Rectal smooth muscle tissue (tissue), 1 donor: ENCODE measurements around the gene SUV39H1.
A peak's percentile ranks its signal among the peaks of the same experiment; 100 is the strongest.

Source experiments
- H3K27ac ChIP-seq: one replicate; pipeline ENCODE4 v1.7.0; 2013; ENCODE audit warnings: low read depth, low read length, inconsistent platforms
- H3K27me3 ChIP-seq: one replicate; pipeline ENCODE4 v1.7.0; 2013; ENCODE audit warnings: low read length; ENCODE audit not compliant: control insufficient read depth, insufficient read depth
- H3K36me3 ChIP-seq: one replicate; pipeline ENCODE4 v1.7.0; 2013; ENCODE audit warnings: low read length; ENCODE audit not compliant: control insufficient read depth, insufficient read depth
- H3K4me1 ChIP-seq: one replicate; pipeline ENCODE4 v1.7.0; 2013; ENCODE audit warnings: low read length; ENCODE audit not compliant: control insufficient read depth, insufficient read depth
- H3K4me3 ChIP-seq: one replicate; pipeline ENCODE4 v1.7.0; 2013; ENCODE audit warnings: low read length
- H3K9ac ChIP-seq: one replicate; pipeline ENCODE4 v1.7.0; 2013; ENCODE audit warnings: low read length

Gene SUV39H1

GRCh38 chrX:48728653-48729052 lies 32.1 kb downstream of the SUV39H1 start:
- Histone ChIP-seq H3K4me1 (no peaks in the 10 kb centered on the region), H3K4me3 (no peak overlapping the region), H3K36me3 (no peaks in the 10 kb centered on the region), H3K9ac (no peak overlapping the region), H3K27me3 (no peaks in the 10 kb centered on the region), H3K27ac (no peak overlapping the region)

GRCh38 chrX:48736303-48736702 lies 39.8 kb downstream of the SUV39H1 start:
- Histone ChIP-seq H3K4me1 (no peaks in the 10 kb centered on the region), H3K4me3 (peak overlapping the region; percentile 38), H3K36me3 (no peaks in the 10 kb centered on the region), H3K27ac (no peak overlapping the region), H3K27me3 (no peaks in the 10 kb centered on the region), H3K9ac (no peak overlapping the region)

- H3K27ac ChIP-seq = no peak overlapping the region
- H3K27me3 ChIP-seq = no peaks in the 10 kb centered on the region
- H3K36me3 ChIP-seq = no peaks in the 10 kb centered on the region
- no peaks in the 10 kb centered on the region for H3K4me1 ChIP-seq
- H3K4me3 ChIP-seq = peak overlapping the region; percentile 38
- no peak overlapping the region for H3K9ac ChIP-seq
Observed at GRCh38 chrX:48736878-48737212, 40.3 kb downstream of the SUV39H1 start.

- H3K27me3 ChIP-seq = no peaks in the 10 kb centered on the region
- H3K9ac ChIP-seq = peak overlapping the region; percentile 66
- H3K36me3 ChIP-seq = no peaks in the 10 kb centered on the region
- H3K4me1 ChIP-seq = no peaks in the 10 kb centered on the region
- H3K4me3 ChIP-seq = peak overlapping the region; percentile 78
- H3K27ac ChIP-seq = peak overlapping the region; percentile 85
Observed at GRCh38 chrX:48737213-48737938, 40.8 kb downstream of the SUV39H1 start.

- Histone ChIP-seq H3K4me1 (no peaks in the 10 kb centered on the region), H3K9ac (peak overlapping the region; percentile 66), H3K27ac (peak overlapping the region; percentile 85), H3K4me3 (peak overlapping the region; percentile 78), H3K27me3 (no peaks in the 10 kb centered on the region), H3K36me3 (no peaks in the 10 kb centered on the region)
Observed at GRCh38 chrX:48737940-48738339, 41.4 kb downstream of the SUV39H1 start.

GRCh38 chrX:48741834-48742233 lies 45.3 kb downstream of the SUV39H1 start:
- H3K36me3 ChIP-seq = no peaks in the 10 kb centered on the region
- no peak overlapping the region for H3K4me3 ChIP-seq
- no peak overlapping the region for H3K27ac ChIP-seq
- no peaks in the 10 kb centered on the region for H3K27me3 ChIP-seq
- H3K4me1 ChIP-seq = no peaks in the 10 kb centered on the region
- no peak overlapping the region for H3K9ac ChIP-seq

- Histone ChIP-seq H3K27ac (no peak overlapping the region), H3K4me3 (no peak overlapping the region), H3K36me3 (no peaks in the 10 kb centered on the region), H3K4me1 (no peaks in the 10 kb centered on the region), H3K9ac (no peak overlapping the region), H3K27me3 (no peaks in the 10 kb centered on the region)
Observed at GRCh38 chrX:48745222-48745621, 48.7 kb downstream of the SUV39H1 start.

GRCh38 chrX:48747415-48748016 lies 51.0 kb downstream of the SUV39H1 start:
- no peaks in the 10 kb centered on the region for H3K27me3 ChIP-seq
- H3K4me1 ChIP-seq = no peaks in the 10 kb centered on the region
- no peak overlapping the region for H3K4me3 ChIP-seq
- H3K36me3 ChIP-seq = no peaks in the 10 kb centered on the region
- no peak overlapping the region for H3K9ac ChIP-seq
- H3K27ac ChIP-seq = no peak overlapping the region

GRCh38 chrX:48749182-48749581 lies 52.6 kb downstream of the SUV39H1 start:
- no peaks in the 10 kb centered on the region for H3K36me3 ChIP-seq
- H3K4me3 ChIP-seq = no peak overlapping the region
- H3K27me3 ChIP-seq = no peaks in the 10 kb centered on the region
- H3K9ac ChIP-seq = no peak overlapping the region
- H3K27ac ChIP-seq = no peak overlapping the region
- H3K4me1 ChIP-seq = no peaks in the 10 kb centered on the region

- no peak overlapping the region for H3K9ac ChIP-seq
- no peaks in the 10 kb centered on the region for H3K36me3 ChIP-seq
- H3K4me3 ChIP-seq = no peak overlapping the region
- peaks cover under 1% of the 10 kb centered on the region for H3K27me3 ChIP-seq
- H3K4me1 ChIP-seq = no peaks in the 10 kb centered on the region
- H3K27ac ChIP-seq = no peak overlapping the region
Observed at GRCh38 chrX:48751343-48751742, 54.8 kb downstream of the SUV39H1 start.

- no peak overlapping the region for H3K9ac ChIP-seq
- H3K27me3 ChIP-seq = peaks cover 2% of the 10 kb centered on the region
- no peak overlapping the region for H3K27ac ChIP-seq
- no peaks in the 10 kb centered on the region for H3K36me3 ChIP-seq
- H3K4me3 ChIP-seq = no peak overlapping the region
- no peaks in the 10 kb centered on the region for H3K4me1 ChIP-seq
Observed at GRCh38 chrX:48752498-48752897, 56.0 kb downstream of the SUV39H1 start.

- H3K27me3 ChIP-seq = peaks cover 2% of the 10 kb centered on the region
Observed at GRCh38 chrX:48753708-48754228, 57.2 kb downstream of the SUV39H1 start.

GRCh38 chrX:48754238-48754637 lies 57.7 kb downstream of the SUV39H1 start:
- H3K36me3 ChIP-seq = no peaks in the 10 kb centered on the region

More at GRCh38 chrX:48753708-48754228, 57.2 kb downstream of the SUV39H1 start:
- no peak overlapping the region for H3K4me3 ChIP-seq
- no peak overlapping the region for H3K27ac ChIP-seq
- H3K4me1 ChIP-seq = no peaks in the 10 kb centered on the region
- no peaks in the 10 kb centered on the region for H3K36me3 ChIP-seq
- no peak overlapping the region for H3K9ac ChIP-seq

More at GRCh38 chrX:48754238-48754637, 57.7 kb downstream of the SUV39H1 start:
- H3K9ac ChIP-seq = no peak overlapping the region
- H3K27ac ChIP-seq = no peak overlapping the region
- H3K27me3 ChIP-seq = peaks cover 2% of the 10 kb centered on the region
- no peak overlapping the region for H3K4me3 ChIP-seq
- H3K4me1 ChIP-seq = no peaks in the 10 kb centered on the region
